ENCODE data around the gene APOBEC3H. TPM values are rescaled to one million over a fixed set of nuclear protein-coding genes. Genes with fewer than 3 reads are reported as not detected.
A peak's percentile ranks its signal among the peaks of the same experiment; 100 is the strongest.

Gene APOBEC3H
- total RNA-seq, 2 donors from 2014 or later, result not detected

DNA sequence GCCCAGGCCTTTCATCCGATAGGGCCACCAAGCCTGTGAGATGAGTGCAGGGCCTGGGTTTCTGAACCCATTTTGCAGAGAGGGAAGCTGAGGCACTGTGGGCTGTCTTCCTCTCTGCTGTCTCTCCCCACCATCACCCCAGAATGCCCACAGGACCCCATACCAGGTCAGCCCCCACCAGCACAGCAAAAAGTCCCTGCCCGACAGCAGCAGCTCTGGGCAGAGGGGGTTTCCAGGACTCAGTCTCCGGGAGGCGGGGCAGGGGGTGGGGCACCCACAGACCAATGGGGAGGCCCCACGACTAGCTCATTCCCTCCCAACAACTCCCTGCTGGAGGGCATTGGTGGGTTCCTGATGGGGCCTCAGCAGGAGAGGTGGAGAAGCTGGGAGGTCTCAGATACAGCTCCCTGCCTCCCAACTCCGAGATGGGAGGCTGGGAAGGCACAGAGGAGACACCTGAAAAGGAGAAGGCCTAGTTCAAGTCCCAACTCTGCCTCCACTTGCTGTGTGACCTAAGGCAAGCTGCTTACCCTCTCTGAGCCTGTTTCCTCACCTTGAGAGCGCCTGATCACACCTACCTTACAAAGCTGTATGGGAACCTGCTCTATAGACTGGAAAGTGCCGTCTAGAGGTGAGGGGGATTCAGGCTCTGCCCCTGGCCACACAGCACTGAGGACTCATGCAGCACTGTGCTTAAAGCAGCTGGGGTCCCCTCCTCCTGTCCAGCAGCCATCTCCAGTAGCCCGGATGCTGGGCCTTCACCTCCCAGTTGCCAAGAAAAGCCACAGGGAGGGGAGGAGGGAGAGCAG lies 51.9 kb downstream of the APOBEC3H start:
- intact Hi-C loops (cut with DNase I), result no loop called here
- Histone ChIP-seq H3K36me3 (replicated peaks in 1 of 2; ENCODE audit: insufficient read depth in 1 of 2, low read depth in 2 of 2) (no peaks in the 10 kb centered on the region), H3K4me1 (peaks cover 82% of the 10 kb centered on the region), H3K27ac (peak overlapping the region in 3 of 4 donors; percentile 53 to 64 (median 61)), H3K4me3 (no peak overlapping the region), H3K27me3 (no peaks in the 10 kb centered on the region), H3K9me3 (no peaks in the 10 kb centered on the region)
- DNase-seq (peak; percentile 50 to 65 (median 56)), ATAC-seq (no peak)
- 65 to 69% methylated on average over 3 to 8 of the region's 9 CpGs for WGBS, 2 donors
- no peak for TF ChIP-seq POLR2A (IDR thresholded peaks at IDR 0.05)
- TF ChIP-seq, protein P1, sequence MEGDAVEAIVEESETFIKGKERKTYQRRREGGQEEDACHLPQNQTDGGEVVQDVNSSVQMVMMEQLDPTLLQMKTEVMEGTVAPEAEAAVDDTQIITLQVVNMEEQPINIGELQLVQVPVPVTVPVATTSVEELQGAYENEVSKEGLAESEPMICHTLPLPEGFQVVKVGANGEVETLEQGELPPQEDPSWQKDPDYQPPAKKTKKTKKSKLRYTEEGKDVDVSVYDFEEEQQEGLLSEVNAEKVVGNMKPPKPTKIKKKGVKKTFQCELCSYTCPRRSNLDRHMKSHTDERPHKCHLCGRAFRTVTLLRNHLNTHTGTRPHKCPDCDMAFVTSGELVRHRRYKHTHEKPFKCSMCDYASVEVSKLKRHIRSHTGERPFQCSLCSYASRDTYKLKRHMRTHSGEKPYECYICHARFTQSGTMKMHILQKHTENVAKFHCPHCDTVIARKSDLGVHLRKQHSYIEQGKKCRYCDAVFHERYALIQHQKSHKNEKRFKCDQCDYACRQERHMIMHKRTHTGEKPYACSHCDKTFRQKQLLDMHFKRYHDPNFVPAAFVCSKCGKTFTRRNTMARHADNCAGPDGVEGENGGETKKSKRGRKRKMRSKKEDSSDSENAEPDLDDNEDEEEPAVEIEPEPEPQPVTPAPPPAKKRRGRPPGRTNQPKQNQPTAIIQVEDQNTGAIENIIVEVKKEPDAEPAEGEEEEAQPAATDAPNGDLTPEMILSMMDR (IDR thresholded peaks at IDR 0.05), result no peak

DNA sequence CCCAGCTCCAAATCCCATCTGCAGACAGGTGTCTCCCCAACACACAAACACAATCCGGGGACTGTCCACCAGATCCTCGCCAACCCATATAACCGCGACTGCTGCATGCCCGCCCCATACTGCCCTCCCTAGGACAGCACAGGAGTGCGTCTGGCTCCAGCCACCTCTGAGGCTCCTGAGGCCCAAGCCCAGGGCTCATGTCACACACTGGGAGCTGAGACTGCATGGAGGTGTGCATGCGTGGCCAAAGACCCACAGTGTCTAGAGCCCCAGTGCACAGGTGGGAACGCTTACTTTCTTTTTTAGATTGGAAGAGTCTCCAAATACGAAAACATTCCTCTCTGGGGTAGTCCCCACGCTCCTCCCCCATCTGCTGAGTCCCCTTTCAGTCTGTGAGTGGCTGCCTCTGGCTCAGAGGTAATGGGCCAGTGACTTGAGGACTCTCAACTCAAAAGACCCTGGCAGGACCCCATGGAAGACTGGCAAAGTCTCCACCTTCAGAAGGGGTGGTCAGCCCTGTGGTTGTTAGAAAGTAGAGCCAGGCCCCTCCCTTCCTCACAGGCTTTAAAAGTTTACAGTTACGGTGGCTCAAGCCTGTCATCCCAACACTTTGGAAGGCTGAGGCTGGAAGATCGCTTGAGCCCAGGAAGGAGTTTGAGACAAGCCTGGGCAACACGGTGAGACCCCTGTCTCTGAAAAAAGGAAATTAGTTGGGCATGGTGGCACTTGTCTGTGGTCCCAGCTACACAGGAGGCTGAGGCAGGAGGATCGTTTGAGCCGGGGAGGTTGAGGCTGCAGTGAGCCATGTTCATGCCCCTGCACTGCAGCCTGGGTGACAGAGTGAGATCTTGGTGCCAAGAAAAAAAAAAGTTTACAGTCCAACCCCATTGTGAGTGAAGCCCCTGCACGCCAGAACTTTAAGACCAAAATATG lies 53.1 kb downstream of the APOBEC3H start:
- Histone ChIP-seq H3K4me1 (peaks cover 71% of the 10 kb centered on the region), H3K4me3 (no peak overlapping the region), H3K36me3 (replicated peaks in 1 of 2; ENCODE audit: insufficient read depth in 1 of 2, low read depth in 2 of 2) (no peaks in the 10 kb centered on the region), H3K27ac (peak overlapping the region in 2 of 4 donors; percentile 83 to 85), H3K9me3 (no peaks in the 10 kb centered on the region), H3K27me3 (peaks cover 0 to 7% of the 10 kb centered on the region in 2 donors)
- DNase-seq (no peak), ATAC-seq (no peak)
- TF ChIP-seq POLR2A (IDR thresholded peaks at IDR 0.05), result no peak
- TF ChIP-seq, protein P1 (IDR thresholded peaks at IDR 0.05), result no peak
- 75 to 83% methylated on average over 16 of the region's 16 CpGs for WGBS, 2 donors
- intact Hi-C loops (cut with DNase I), result no loop called here

DNA sequence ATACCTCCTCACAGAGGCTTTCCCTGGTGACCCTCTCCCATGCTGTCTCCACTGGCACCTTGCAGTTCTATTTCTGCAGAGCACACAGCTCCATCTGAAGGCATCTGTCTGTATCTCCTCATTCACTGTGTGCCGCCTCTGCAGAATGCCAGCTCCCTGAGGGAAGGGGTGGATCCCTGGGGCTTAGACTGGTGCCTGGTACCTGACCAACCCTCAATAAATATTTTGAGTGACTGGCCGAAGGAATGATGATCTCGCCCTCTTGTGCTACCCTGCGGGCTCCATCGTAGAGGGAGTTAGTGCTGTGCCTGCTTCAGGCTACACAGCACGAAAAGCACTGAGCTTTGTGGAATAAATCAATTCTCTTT lies 53.8 kb downstream of the APOBEC3H start:
- TF ChIP-seq, protein P1 (IDR thresholded peaks at IDR 0.05), result no peak
- TF ChIP-seq POLR2A (IDR thresholded peaks at IDR 0.05), result no peak
- Histone ChIP-seq H3K4me3 (no peak overlapping the region), H3K27me3 (peaks cover 0 to 10% of the 10 kb centered on the region in 2 donors), H3K36me3 (replicated peaks in 1 of 2; ENCODE audit: insufficient read depth in 1 of 2, low read depth in 2 of 2) (no peaks in the 10 kb centered on the region), H3K4me1 (peaks cover 69% of the 10 kb centered on the region), H3K9me3 (no peaks in the 10 kb centered on the region), H3K27ac (peak overlapping the region in 3 of 4 donors; percentile 83 to 90 (median 85))
- intact Hi-C loops (cut with DNase I), result no loop called here
- DNase-seq (no peak), ATAC-seq (no peak)
- 41 to 49% methylated on average over 3 to 6 of the region's 6 CpGs for WGBS, 2 donors

DNA sequence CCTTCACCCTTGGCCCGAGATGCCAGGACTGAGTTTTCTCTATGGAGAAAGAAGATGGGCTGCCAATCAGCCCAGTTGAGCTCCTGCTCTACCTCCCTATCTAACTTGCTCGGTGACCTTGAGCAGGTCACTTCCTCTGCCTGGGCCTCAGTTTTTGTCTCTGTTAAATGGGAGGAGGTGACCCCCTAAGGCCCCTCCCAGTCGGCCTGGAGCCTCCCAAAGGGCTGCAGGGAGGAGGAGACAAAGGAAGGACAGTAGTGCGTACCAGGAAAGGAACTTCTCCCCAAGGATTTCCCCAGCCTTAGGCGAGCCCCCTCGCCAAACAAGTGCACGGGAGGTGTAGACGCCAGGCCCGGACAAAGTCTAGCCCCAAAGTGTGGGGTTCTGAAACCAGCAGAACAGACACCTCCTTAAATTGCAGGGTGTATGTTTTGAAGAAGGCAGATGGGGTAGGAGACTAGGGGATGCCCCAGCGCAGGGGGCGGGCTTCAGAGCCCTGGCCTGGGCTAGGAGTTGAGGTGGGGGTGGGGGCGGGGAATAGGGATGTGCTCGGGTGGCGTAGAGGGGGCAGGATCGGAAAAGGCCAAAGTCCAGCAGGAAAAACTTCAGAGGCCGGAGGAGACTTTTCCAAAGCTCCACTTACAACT lies 54.4 kb downstream of the APOBEC3H start:
- Histone ChIP-seq H3K4me1 (peaks cover 63% of the 10 kb centered on the region), H3K36me3 (replicated peaks in 1 of 2; ENCODE audit: insufficient read depth in 1 of 2, low read depth in 2 of 2) (no peaks in the 10 kb centered on the region), H3K4me3 (no peak overlapping the region), H3K27me3 (peaks cover 0 to 10% of the 10 kb centered on the region in 2 donors), H3K27ac (peak overlapping the region; percentile 76 to 90 (median 84)), H3K9me3 (no peaks in the 10 kb centered on the region)
- TF ChIP-seq, protein P1 (IDR thresholded peaks at IDR 0.05), result no peak
- no peak for TF ChIP-seq POLR2A (IDR thresholded peaks at IDR 0.05)
- DNase-seq (no peak), ATAC-seq (no peak)
- 32 to 42% methylated on average over 11 to 16 of the region's 16 CpGs for WGBS, 2 donors
- intact Hi-C loops (cut with DNase I), result no loop called here
